SJCRH30 (cell line): ENCODE results near the gene CD44. TPM values are rescaled to one million over a fixed set of nuclear protein-coding genes. Genes with fewer than 3 reads are reported as not detected.
A peak's percentile ranks its signal among the peaks of the same experiment; 100 is the strongest.

Experiments
- DNase-seq, 2 experiments: peaks; one replicate each; pipeline ENCODE4 v3.0.0-alpha.2; 2015 to 2020
- H3K27ac ChIP-seq: fragments of 250-450 bp; sonication (Bioruptor Pico); 2 replicates; pipeline ENCODE4 v1.5.1; 2020; ENCODE audit warnings: mild to moderate bottlenecking, moderate library complexity
- H3K27me3 ChIP-seq: fragments of 250-450 bp; sonication (Bioruptor Pico); 2 replicates; pipeline ENCODE4 v1.5.1; 2020; ENCODE audit warnings: mild to moderate bottlenecking, moderate library complexity
- H3K36me3 ChIP-seq: fragments of 250-450 bp; sonication (Bioruptor Pico); 2 replicates; pipeline ENCODE4 v1.5.1; 2020; ENCODE audit warnings: mild to moderate bottlenecking, moderate library complexity
- H3K4me1 ChIP-seq: fragments of 250-450 bp; sonication (Bioruptor Pico); 2 replicates; pipeline ENCODE4 v1.5.1; 2020; ENCODE audit warnings: mild to moderate bottlenecking, moderate library complexity
- H3K4me3 ChIP-seq: fragments of 250-450 bp; sonication (Bioruptor Pico); 2 replicates; pipeline ENCODE4 v1.5.1; 2020; ENCODE audit warnings: mild to moderate bottlenecking, moderate library complexity
- H3K9me3 ChIP-seq: fragments of 250-450 bp; sonication (Bioruptor Pico); replicated peaks from 2 replicates; pipeline ENCODE4 v1.5.1; 2020; ENCODE audit warnings: mild to moderate bottlenecking, moderate library complexity
- total RNA-seq: library from RNA; depleted of rRNA; stranded (reverse); fragments of >200 nt; shearing (Covaris generic); gene quantifications from 2 replicates; pipeline ENCODE4 v1.2.3, GENCODE V29; 2014

Gene CD44
- total RNA-seq, 1 experiment from 2014 or later: 0.04 TPM

DNA sequence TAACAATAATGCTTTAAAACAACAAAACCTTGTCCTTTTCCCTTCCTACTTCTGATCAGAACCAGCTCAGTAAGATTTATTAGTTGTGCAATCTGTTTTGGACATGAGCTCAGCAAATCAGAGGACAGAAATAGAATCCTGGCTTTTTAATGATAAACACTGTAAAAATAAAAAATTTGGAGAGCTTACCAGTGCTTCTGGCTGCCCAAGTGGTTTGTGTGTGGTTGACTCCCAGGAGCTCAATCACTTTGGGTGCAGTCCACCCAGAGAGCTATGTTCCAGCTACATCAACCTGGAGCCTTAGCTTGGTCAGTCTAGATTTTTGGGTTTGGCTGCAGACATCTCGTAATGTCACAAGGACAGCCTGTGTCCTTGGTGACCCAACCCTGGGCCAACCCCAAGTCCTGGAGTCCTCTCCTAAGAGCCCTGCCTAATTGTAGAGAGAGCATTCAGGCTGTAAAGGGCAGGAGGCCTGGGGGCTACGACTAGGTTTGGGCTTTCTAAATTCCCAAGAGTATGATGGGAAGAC, 28.5 kb downstream of the CD44 start:
- no peak for DNase-seq
- no peaks in the 10 kb centered on the region for H3K4me1 ChIP-seq

DNA sequence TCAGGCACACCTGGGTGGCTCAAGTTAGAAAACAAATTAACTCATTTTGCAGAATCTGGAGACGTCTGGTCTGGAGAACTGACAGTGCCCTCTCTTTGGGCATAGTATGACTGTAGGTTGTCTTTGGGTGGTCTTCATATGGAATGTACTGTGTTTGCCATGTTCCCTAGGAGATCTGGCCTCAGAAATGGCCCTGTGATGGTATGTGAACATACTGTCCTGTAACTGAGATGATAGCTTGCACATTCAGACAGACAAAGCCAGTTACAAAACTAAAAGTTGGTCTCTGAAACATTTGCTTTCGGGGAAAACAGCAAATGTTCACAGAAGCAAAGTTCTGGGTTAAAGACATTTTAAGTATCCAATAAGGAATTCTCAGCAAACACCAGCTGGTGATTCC, 29.7 kb downstream of the CD44 start:
- H3K4me1 ChIP-seq: no peaks in the 10 kb centered on the region
- no peaks in the 10 kb centered on the region for H3K9me3 ChIP-seq
- no peaks in the 10 kb centered on the region for H3K27me3 ChIP-seq
- H3K27ac ChIP-seq: no peak overlapping the region
- H3K36me3 ChIP-seq: no peaks in the 10 kb centered on the region
- DNase-seq: no peak
- H3K4me3 ChIP-seq: no peak overlapping the region

More for the DNA sequence above, 28.5 kb downstream of the CD44 start:
- Histone ChIP-seq H3K9me3 (no peaks in the 10 kb centered on the region), H3K27ac (no peak overlapping the region), H3K27me3 (no peaks in the 10 kb centered on the region), H3K36me3 (no peaks in the 10 kb centered on the region), H3K4me3 (no peak overlapping the region)

DNA sequence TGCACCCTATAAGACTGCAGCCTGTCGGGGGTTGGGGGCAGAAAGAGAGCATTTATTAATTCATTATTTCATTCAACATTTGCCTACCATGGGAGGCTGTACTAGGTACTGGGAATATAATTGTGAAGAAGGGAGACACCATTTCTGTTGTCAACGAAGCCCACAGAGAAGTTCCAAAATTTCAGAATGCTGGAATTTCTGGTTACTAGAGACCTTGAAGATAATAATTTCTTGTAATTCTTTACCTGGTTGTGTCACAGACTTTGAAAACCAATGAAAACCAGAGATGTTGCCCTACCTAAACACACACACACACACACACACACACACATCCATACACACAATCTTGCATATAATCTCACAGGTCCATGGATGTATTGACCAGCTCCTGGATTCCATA, 30.1 kb downstream of the CD44 start:
- Histone ChIP-seq H3K36me3 (no peaks in the 10 kb centered on the region), H3K27ac (no peak overlapping the region), H3K4me1 (no peaks in the 10 kb centered on the region)

DNA sequence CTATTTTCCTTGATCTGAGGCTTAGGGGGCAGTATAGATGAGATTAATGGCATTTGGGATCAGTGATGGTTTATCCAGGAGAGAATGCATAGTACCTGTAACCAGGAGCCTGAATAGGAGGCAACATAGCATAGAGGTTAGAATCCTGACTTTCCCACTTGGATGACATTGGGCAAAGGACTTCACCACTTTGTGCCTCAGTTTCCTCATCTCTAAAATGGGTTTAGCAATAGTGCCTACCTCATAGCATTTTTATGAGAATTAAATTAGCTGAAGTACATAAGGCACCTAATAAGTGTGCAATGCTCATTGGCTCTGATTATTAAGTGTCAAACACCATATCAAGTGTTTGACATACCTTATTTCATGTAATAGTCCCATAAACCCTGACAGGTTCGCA, 30.8 kb downstream of the CD44 start:
- DNase-seq: no peak
- H3K4me3 ChIP-seq: no peak overlapping the region
- peaks cover 4% of the 10 kb centered on the region; the same call in 1 of the 2 replicates for H3K4me1 ChIP-seq
- H3K27me3 ChIP-seq: no peaks in the 10 kb centered on the region
- no peak overlapping the region for H3K27ac ChIP-seq
- H3K9me3 ChIP-seq: no peaks in the 10 kb centered on the region
- H3K36me3 ChIP-seq: no peaks in the 10 kb centered on the region

More for the DNA sequence above, 30.1 kb downstream of the CD44 start:
- H3K9me3 ChIP-seq: no peaks in the 10 kb centered on the region
- no peak for DNase-seq
- no peak overlapping the region for H3K4me3 ChIP-seq
- H3K27me3 ChIP-seq: no peaks in the 10 kb centered on the region

DNA sequence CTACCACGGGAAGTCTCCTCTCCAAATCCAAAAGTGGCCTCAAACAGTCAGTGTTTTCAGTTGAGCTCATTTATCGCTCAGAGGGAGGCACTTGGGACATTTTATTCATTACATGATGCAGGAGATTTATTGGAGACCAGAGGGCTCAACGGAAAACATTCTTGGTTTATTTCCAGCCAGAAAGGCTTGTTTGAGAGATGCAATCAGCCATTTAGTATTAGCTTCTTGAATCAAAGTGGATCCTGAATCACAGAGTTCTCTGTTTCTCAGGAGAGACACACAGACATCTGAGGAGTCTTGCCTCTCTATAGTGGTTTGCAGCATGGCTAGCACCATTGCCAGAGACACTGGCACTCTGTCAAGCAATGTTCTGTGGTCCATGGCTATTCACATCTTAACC, 31.5 kb downstream of the CD44 start:
- peaks cover 4% of the 10 kb centered on the region for H3K4me1 ChIP-seq
- H3K27me3 ChIP-seq: no peaks in the 10 kb centered on the region
- H3K27ac ChIP-seq: no peak overlapping the region
- DNase-seq: no peak
- no peak overlapping the region for H3K4me3 ChIP-seq
- H3K36me3 ChIP-seq: no peaks in the 10 kb centered on the region
- H3K9me3 ChIP-seq: no peaks in the 10 kb centered on the region

DNA sequence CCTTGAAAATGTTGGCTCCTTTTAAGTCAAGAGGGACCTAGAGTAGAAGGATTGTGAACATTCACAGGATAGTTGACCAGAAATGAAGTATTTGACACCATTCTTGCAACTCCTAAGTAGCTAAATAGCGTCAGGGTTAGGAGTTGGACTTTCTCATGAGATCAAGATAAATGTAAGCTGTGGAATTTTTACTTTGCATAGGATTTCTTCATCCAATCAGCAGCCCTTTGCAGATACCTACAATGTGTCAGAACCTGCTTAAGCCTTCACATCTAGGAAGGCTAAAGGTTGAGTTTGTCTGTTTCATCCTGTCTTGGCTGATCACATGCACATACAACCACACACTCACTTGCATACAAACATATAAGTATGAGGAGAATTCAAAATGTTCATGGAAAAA, 32.3 kb downstream of the CD44 start:
- DNase-seq: no peak
- no peak overlapping the region for H3K4me3 ChIP-seq
- no peaks in the 10 kb centered on the region for H3K36me3 ChIP-seq
- no peaks in the 10 kb centered on the region for H3K27me3 ChIP-seq
- no peak overlapping the region for H3K27ac ChIP-seq
- H3K4me1 ChIP-seq: peaks cover 4% of the 10 kb centered on the region
- H3K9me3 ChIP-seq: no peaks in the 10 kb centered on the region

DNA sequence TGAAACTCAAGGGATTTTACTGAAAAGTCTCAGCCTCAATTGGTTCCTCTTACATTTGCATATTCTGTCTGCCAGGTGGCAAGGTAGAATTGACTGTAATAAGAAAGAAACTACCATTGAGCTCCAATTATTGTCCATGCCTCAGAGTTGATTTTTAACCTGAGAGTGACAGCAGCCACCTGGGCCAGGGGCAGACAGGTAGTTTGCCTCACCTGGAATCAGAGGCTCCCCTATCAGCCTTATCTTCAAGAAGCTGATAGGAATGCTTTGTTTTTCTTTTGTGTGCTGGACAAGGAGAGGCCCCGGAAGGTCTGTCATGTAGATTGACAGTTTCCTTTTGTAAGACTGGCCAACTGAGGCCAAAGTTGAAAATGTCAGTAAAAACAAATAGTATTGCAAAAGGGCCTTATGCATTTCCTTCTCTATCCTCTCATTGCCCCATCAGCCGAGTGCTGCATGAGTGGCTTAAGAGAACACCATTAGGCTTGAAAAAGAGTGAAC, 34.1 kb downstream of the CD44 start:
- no peak for DNase-seq
- H3K27me3 ChIP-seq: no peaks in the 10 kb centered on the region
- H3K27ac ChIP-seq: no peak overlapping the region
- H3K9me3 ChIP-seq: no peaks in the 10 kb centered on the region
- peaks cover 4% of the 10 kb centered on the region for H3K4me1 ChIP-seq
- no peaks in the 10 kb centered on the region for H3K36me3 ChIP-seq
- no peak overlapping the region for H3K4me3 ChIP-seq

DNA sequence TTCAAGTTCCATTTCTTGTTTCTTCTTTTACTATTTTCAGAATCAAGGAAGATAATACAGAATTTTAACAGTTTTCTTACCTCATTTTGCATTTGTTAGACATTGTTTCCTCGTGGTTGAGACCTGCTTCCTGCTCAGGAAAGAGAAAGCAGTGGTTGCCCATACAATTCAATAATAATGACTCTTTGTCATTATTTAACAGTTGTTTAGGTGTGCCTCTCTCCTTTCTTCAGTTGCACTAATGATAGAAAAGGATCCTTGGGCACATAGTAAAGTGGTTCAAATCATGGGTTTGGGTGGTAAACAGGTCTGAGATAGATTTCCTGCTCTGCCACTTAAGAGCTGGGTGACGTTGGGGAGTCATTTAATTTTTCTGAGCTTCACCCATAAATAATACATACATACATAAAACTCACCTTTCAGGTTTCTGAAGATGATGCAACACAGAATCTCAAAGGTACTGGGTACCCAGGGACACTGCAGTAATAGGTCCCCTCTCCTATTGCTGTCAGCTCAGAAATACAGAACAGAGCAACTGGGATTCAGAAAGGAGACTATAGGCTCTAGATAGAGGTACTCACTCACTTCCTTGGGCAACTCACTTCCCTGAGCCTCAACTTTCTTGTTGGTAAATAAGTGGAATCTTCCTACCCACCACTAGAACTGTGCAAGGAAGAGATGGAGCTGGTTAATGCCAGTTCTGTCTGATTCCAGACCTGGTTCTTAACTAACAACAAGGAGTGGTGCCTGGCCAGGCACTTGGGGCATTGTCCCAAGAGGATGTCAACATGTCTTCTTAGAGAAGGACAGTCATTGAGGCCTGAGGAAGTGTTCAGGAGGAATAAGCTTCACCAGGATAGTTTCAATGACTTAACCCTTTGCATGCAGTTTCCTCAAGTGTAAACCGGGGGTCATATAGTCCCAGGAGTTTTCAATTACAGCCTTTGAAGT, 34.9 kb downstream of the CD44 start:
- Histone ChIP-seq H3K4me3 (no peak overlapping the region), H3K36me3 (no peaks in the 10 kb centered on the region), H3K27ac (no peak overlapping the region), H3K9me3 (no peaks in the 10 kb centered on the region), H3K4me1 (peaks cover 4% of the 10 kb centered on the region), H3K27me3 (no peaks in the 10 kb centered on the region)
- DNase-seq: no peak

DNA sequence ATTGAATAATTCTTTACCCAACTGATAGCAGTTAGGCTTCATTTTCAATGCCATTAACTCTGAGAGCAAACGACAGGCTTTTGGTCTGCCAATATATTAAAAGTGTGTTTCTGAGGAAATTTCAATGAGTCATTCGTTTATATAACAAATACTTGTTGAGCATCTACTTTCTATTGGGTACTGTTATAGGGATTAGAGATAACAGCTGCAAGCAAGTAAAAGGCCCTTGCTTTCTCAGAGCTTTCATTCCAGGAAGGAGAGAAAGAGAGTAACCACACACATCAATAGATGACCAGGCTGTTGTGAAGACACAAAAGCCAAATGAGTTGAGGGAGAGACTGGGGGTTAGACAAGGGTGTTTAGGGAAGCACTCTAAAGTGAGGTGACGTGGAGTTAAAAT, 35.7 kb downstream of the CD44 start:
- Histone ChIP-seq H3K36me3 (no peaks in the 10 kb centered on the region), H3K27ac (no peak overlapping the region), H3K4me3 (no peak overlapping the region), H3K27me3 (no peaks in the 10 kb centered on the region), H3K9me3 (no peaks in the 10 kb centered on the region), H3K4me1 (peaks cover 4% of the 10 kb centered on the region)
- DNase-seq: peak in 1 of 2 experiments; percentile 39

DNA sequence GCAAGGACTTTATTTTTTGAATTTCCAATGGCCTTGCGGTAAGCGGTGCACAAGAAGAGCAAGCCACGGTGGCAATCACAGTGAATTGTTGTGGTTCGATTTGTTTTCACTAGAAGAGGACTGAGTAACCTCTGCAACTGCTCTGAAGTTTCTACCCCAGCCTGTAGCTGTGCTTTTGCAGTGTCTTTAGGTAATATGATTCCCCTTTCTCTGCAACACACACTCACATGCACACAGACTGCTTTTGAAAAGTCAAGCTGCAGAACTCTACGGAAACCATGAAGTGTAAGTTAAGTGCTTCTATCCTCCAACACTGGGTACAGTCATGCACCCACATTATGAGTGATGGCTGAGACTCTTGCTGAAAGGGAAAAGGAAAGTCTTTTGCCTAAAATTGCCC, 38.4 kb downstream of the CD44 start:
- DNase-seq: peak in 1 of 2 experiments; percentile 5
- Histone ChIP-seq H3K27ac (no peak overlapping the region), H3K27me3 (no peaks in the 10 kb centered on the region), H3K4me3 (no peak overlapping the region), H3K4me1 (peaks cover 4% of the 10 kb centered on the region), H3K9me3 (no peaks in the 10 kb centered on the region), H3K36me3 (no peaks in the 10 kb centered on the region)

DNA sequence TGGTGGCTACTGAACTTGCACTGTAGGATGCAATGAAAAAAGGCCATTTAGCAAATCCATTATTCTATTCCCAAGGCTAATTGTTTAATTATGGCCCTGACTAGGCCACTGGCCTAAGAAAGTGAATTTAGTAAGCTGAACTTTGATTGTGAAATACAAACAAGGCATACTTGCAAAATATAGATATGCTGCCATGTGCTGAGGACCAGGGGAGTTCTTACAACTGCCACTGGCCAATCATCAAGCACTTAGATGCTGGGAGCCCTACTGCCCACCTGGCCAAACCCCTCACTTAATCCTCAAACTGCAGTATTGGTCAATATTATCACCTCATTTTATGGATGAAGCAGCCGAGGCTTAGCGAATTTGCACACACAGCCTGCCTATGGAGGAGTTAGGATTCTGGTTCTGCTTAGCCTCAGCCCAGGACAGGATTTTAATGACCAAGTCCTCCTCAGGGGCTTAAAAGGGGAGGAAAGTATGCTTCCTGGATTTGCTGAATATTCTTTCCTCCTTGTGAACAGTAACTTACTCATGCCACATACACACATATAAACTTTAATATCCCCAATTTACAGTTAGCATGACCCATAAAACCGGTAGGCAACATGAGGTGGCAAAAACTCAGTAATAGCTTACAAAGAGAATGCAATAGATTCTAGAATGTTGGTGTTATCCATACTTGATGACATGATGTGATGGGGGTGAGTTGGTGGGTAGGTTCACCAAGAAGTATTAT, 39.3 kb downstream of the CD44 start:
- DNase-seq: no peak
- H3K27ac ChIP-seq: no peak overlapping the region
- no peaks in the 10 kb centered on the region for H3K36me3 ChIP-seq
- no peaks in the 10 kb centered on the region for H3K27me3 ChIP-seq
- no peaks in the 10 kb centered on the region for H3K9me3 ChIP-seq
- H3K4me1 ChIP-seq: peaks cover 4% of the 10 kb centered on the region
- no peak overlapping the region for H3K4me3 ChIP-seq

DNA sequence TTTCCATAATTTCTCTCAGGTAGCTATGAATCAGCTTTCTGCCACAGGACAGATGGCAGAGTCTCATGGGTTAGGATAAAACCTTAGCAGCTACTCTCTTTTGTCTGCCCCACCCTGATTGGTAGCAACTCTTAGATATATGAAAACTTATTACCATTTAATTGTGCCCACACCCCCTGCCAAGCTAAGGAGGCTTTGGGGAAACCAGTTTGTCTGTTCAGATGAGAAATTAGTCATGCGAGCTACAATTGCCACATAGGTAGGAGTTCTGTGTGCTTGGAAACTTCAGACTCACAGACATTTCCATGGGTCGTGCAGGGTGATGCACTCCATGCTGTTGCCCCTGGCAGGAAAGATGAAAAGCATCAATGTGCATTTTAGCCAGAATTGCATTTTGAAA, 39.9 kb downstream of the CD44 start:
- H3K27ac ChIP-seq: no peak overlapping the region
- no peak for DNase-seq
- H3K4me3 ChIP-seq: no peak overlapping the region
- no peaks in the 10 kb centered on the region for H3K36me3 ChIP-seq
- H3K9me3 ChIP-seq: no peaks in the 10 kb centered on the region
- H3K27me3 ChIP-seq: no peaks in the 10 kb centered on the region
- peaks cover 4% of the 10 kb centered on the region for H3K4me1 ChIP-seq

DNA sequence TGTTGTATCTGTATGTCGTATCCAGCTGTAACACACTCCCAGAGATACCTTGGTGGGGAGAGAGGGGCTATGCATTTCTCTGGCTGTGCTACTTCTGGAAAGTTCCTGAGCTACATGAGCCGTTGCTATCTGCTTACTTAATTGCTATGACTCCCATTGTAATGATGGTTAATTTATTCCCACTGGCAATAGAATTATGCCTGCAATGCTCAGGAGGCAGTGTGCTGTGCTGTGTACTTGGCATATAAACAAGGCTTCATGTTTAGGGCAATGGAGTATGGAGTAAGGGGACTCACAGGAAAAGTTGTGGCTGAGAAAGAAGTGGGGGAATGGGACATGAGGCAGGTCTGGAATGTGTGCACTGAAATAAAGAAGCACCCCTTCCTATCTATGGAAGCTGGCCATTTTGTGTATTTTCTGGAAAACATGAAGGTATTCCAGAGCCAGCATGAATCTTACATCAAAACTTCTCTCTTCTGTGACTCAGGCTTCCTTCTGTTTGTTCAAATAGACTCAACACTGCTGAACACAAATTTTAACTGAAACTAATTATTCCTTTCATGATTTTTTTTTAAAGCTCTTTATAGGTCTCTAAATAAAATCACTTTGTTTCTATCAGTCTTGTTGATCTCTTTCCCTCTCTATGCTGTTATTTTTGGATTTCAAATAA, 40.6 kb downstream of the CD44 start:
- H3K27me3 ChIP-seq: no peaks in the 10 kb centered on the region
- no peaks in the 10 kb centered on the region; the same call in none of the 2 replicates for H3K4me1 ChIP-seq
- no peaks in the 10 kb centered on the region for H3K36me3 ChIP-seq
- no peak for DNase-seq
- no peak overlapping the region for H3K27ac ChIP-seq
- H3K9me3 ChIP-seq: no peaks in the 10 kb centered on the region
- H3K4me3 ChIP-seq: no peak overlapping the region

DNA sequence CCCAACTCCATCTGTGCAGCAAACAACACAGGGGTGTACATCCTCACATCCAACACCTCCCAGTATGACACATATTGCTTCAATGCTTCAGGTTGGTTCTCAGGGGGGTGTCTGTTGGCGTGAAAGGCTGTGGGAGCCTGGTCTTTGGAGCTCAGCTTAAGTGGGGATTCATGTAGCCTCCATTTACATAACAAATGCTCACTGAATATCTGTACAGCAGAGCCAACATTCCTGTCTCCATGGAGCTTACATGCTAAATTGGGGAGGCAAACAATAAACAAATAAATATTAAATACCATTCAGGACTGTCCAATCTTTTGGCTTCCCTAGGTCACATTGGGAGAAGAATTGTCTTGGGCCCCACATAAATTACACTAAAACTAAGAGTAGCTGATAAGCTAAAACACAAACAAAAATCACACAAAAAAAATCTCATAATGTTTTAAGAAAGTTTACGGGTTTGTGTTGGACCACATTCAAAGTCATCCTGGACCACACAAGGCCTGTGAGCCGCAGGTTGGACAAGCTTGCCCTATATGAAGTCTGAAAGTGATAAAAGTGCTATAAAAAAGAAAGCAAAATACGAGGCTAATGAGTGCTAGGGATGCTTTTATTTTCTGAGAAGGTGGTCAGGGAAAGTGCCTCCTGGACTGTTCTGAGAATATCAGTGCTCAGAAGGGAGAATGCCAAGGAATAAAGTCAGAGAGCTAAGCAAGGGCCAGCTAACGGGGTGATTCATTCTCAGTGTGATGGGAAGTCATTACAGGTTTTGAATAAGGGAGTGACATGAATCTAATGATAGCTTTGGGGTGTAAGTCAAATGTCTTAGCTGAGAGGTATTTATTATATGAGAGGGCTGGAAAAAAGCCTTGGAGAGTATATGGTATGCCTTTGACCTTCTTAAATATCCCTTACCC, 41.6 kb downstream of the CD44 start:
- Histone ChIP-seq H3K4me1 (no peaks in the 10 kb centered on the region), H3K27ac (no peak overlapping the region), H3K27me3 (no peaks in the 10 kb centered on the region), H3K36me3 (no peaks in the 10 kb centered on the region), H3K4me3 (no peak overlapping the region), H3K9me3 (no peaks in the 10 kb centered on the region)
- no peak for DNase-seq
